ENCODE data around the gene ATAD3A.

The ATAD3A gene

GRCh38 chr1:1577367-1578011 is 65.5 kb downstream of the ATAD3A start:
- no peak for DNase-seq (ENCODE audit: extremely low spot score)
- ChIA-PET CTCF (interaction anchor here (1.0 to 2.4 kb wide), 4 partner anchors 13 to 101 kb away, joined by 3 to 5 read pairs (median 4); no protein-coding TSS in a partner anchor), POLR2A (interaction anchor here (0.5 kb wide), 1 partner anchor 193 kb away, joined by 3 read pairs; no protein-coding TSS in a partner anchor)
- TF ChIP-seq CTCF (IDR thresholded peaks at IDR 0.05; ENCODE audit: control extremely low read depth, extremely low read depth, low read depth, missing control alignments), result no peak

GRCh38 chr1:1578371-1578940 is 66.5 kb downstream of the ATAD3A start:
- ChIA-PET POLR2A (interaction anchor here (0.6 kb wide), 1 partner anchor 357 kb away, joined by 3 read pairs; no protein-coding TSS in a partner anchor), CTCF (interaction anchor here (0.9 to 2.4 kb wide), 4 partner anchors 12 to 88 kb away, joined by 3 to 5 read pairs (median 3); no protein-coding TSS in a partner anchor)

GRCh38 chr1:1582585-1583346 is 70.8 kb downstream of the ATAD3A start:
- POLR2A ChIA-PET, result no interaction called here
- no peak for TF ChIP-seq CTCF (IDR thresholded peaks at IDR 0.05; ENCODE audit: control extremely low read depth, extremely low read depth, low read depth, missing control alignments)
- CTCF ChIA-PET, result no interaction called here
- DNase-seq (ENCODE audit: extremely low spot score), result no peak

More at GRCh38 chr1:1578371-1578940, 66.5 kb downstream of the ATAD3A start:
- DNase-seq (ENCODE audit: extremely low spot score), result no peak
- TF ChIP-seq CTCF (IDR thresholded peaks at IDR 0.05; ENCODE audit: control extremely low read depth, extremely low read depth, low read depth, missing control alignments), result no peak

GRCh38 chr1:1583347-1584010 is 71.5 kb downstream of the ATAD3A start:
- POLR2A ChIA-PET, result no interaction called here
- no peak for TF ChIP-seq CTCF (IDR thresholded peaks at IDR 0.05; ENCODE audit: control extremely low read depth, extremely low read depth, low read depth, missing control alignments)
- no peak for DNase-seq (ENCODE audit: extremely low spot score)
- CTCF ChIA-PET, result no interaction called here
